Upper lobe of right lung (tissue), 1 donor: ENCODE measurements around the gene ANKMY1. TPM values are rescaled to one million over a fixed set of nuclear protein-coding genes. Genes with fewer than 3 reads are reported as not detected.

ENCODE experiments used
- ATAC-seq: fragments of 200-7000 bp; cut with Tn5 transposase; one replicate; pipeline ENCODE4 v1.9.1; 2020; ENCODE audit warnings: mild to moderate bottlenecking, moderate library complexity
- DNase-seq: peaks from one replicate; pipeline ENCODE4 v3.0.0-alpha.2; 2020
- H3K27ac ChIP-seq: fragments of 200-600 bp; one replicate; pipeline ENCODE4 v1.8.0; 2022
- H3K27me3 ChIP-seq: fragments of 200-600 bp; one replicate; pipeline ENCODE4 v1.8.0; 2022; ENCODE audit warnings: mild to moderate bottlenecking
- H3K36me3 ChIP-seq: fragments of 200-600 bp; one replicate; pipeline ENCODE4 v1.8.0; 2022
- H3K4me1 ChIP-seq: fragments of 200-600 bp; one replicate; pipeline ENCODE4 v1.8.0; 2022
- H3K4me3 ChIP-seq: fragments of 200-600 bp; one replicate; pipeline ENCODE4 v1.8.0; 2022; ENCODE audit warnings: mild to moderate bottlenecking
- H3K9me3 ChIP-seq: fragments of 200-600 bp; one replicate; pipeline ENCODE4 v1.8.0; 2022
- intact Hi-C: fragments of 100-400 bp; cut with DNase I; formaldehyde crosslinking; loops from one replicate; pipeline ENCODE4 v1.11.0; 2022
- total RNA-seq: library from RNA; stranded (reverse); fragmentation: NEBNext Ultra II Directional; extraction: Animal tissue kit (Norgen Biotek cat#: 25700); gene quantifications from one replicate; pipeline ENCODE4 v1.2.1, GENCODE V29; 2021
- TF ChIP-seq, protein P1 (sequence below): fragments of 200-600 bp; IDR thresholded peaks from one replicate; pipeline ENCODE4 v1.8.0; 2022; ENCODE audit warnings: antibody characterized with exemption
- donor health status: DM: no; HTN: yes; CAD: no; lungs with severe emphysema.

Gene ANKMY1
- total RNA-seq, 1 donor from 2014 or later: 19.3 TPM

DNA sequence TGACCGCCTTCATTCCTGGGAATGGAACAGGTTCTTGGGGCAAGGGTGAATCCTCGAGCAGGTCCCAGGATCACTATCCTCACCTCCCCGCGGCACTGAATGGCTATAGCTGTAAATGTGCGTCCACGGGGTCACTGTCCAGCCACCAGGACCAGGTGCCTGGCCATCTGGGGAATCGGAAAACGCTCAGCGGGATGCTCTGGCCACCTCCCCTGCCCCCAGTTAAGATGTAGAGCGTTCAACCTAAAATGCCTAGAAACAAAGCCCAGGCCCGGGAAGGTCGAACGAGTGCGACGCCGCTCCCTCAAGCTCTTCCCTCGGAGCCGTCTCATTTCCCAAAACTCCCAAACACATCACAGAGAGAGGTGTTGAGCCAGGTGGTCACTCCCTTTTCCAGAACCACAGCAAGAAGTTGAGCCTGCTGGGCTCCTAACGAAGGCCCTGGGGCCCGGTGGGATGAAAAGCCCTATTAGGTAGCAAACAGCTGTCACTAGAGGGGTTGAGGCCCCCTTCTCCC, 28.0 kb upstream of the ANKMY1 start:
- TF ChIP-seq, protein P1, sequence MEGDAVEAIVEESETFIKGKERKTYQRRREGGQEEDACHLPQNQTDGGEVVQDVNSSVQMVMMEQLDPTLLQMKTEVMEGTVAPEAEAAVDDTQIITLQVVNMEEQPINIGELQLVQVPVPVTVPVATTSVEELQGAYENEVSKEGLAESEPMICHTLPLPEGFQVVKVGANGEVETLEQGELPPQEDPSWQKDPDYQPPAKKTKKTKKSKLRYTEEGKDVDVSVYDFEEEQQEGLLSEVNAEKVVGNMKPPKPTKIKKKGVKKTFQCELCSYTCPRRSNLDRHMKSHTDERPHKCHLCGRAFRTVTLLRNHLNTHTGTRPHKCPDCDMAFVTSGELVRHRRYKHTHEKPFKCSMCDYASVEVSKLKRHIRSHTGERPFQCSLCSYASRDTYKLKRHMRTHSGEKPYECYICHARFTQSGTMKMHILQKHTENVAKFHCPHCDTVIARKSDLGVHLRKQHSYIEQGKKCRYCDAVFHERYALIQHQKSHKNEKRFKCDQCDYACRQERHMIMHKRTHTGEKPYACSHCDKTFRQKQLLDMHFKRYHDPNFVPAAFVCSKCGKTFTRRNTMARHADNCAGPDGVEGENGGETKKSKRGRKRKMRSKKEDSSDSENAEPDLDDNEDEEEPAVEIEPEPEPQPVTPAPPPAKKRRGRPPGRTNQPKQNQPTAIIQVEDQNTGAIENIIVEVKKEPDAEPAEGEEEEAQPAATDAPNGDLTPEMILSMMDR: no peak
- H3K9me3 ChIP-seq: no peaks in the 10 kb centered on the region
- ATAC-seq (no peak), DNase-seq (peak; percentile 48)
- H3K4me3 ChIP-seq: peak overlapping the region; percentile 72
- intact Hi-C loops: no loop called here
- peaks cover 11% of the 10 kb centered on the region for H3K36me3 ChIP-seq
- no peaks in the 10 kb centered on the region for H3K27me3 ChIP-seq
- peak overlapping the region; percentile 94 for H3K27ac ChIP-seq
- peaks cover 31% of the 10 kb centered on the region for H3K4me1 ChIP-seq

DNA sequence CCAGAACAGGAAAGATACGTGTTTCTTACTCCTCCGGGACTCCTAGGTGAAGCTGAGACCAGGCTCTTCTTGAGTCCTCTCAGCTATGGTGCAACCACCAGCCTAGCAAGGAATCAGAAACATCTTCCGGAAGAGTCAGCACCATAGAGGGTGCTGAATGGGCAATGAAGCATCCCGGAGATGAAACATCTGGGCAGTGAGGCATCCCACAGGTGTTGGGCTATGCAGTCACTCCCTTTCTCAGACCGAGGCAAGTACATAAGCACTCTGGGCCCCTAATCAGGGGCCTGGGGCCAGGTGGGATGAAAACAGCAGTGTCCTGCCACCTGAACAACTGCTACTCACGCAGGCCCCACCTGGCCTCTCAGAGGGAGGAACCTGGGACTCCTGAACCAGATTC, 27.3 kb upstream of the ANKMY1 start:
- peak; percentile 26 for DNase-seq
- Histone ChIP-seq H3K4me3 (peak overlapping the region; percentile 72), H3K27me3 (no peaks in the 10 kb centered on the region), H3K4me1 (peaks cover 38% of the 10 kb centered on the region), H3K36me3 (peaks cover 6% of the 10 kb centered on the region), H3K9me3 (no peaks in the 10 kb centered on the region), H3K27ac (peak overlapping the region; percentile 94)
- no peak for ATAC-seq
- TF ChIP-seq, protein P1: no peak
- intact Hi-C loops: no loop called here

DNA sequence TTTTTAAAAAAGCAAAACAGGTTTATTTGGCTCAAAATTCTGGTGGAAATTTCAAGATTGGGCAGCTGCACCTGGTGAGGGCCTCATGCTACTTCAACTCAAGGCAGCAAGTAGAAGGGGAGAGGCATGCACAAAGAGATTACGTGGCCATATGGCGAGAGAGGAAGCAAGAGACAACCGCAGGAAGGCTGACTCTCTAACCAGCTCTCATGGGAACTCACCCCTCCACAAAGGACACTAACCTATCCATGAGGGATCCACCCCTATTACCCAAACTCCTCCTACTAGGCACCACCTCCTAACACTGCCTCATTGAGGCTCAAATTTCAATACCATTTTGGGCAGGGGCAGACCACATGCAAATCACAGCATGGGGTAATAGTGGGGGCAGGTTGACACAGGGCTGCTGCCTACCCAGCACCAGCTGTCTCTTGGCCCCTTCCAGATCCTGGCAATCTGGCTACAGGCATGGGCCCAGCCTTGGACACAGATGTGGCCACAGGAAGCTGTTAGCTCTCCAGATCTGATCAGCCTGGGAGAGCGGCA, 26.8 kb upstream of the ANKMY1 start:
- H3K9me3 ChIP-seq: no peaks in the 10 kb centered on the region
- TF ChIP-seq, protein P1: no peak
- peaks cover 43% of the 10 kb centered on the region for H3K4me1 ChIP-seq
- H3K27ac ChIP-seq: no peak overlapping the region
- H3K4me3 ChIP-seq: no peak overlapping the region
- intact Hi-C loops: no loop called here
- DNase-seq (peak; percentile 46), ATAC-seq (no peak)
- H3K27me3 ChIP-seq: no peaks in the 10 kb centered on the region
- peaks cover 1% of the 10 kb centered on the region for H3K36me3 ChIP-seq

DNA sequence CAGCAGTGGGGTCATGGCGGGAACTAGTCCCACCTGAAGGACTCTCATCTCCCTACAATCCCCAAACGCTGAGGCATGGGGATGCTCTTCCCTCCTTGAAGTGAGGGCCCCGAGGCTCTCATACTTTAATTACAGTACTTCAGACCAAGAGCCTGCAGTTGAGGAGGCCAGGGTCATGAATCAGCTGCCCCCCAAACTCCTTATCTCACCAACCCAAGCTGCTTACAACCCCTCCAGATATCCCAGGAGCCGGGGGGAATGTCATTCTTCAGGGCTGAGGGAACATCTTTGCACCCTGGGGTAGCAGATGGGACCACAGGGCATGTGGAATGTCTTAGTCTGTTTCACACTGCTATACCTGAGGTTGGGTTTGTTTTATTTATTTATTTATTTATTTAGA, 26.0 kb upstream of the ANKMY1 start:
- Histone ChIP-seq H3K4me1 (peaks cover 51% of the 10 kb centered on the region), H3K4me3 (no peak overlapping the region), H3K9me3 (no peaks in the 10 kb centered on the region), H3K27ac (no peak overlapping the region), H3K36me3 (no peaks in the 10 kb centered on the region), H3K27me3 (no peaks in the 10 kb centered on the region)
- TF ChIP-seq, protein P1: no peak
- intact Hi-C loops: no loop called here
- DNase-seq (no peak), ATAC-seq (no peak)

DNA sequence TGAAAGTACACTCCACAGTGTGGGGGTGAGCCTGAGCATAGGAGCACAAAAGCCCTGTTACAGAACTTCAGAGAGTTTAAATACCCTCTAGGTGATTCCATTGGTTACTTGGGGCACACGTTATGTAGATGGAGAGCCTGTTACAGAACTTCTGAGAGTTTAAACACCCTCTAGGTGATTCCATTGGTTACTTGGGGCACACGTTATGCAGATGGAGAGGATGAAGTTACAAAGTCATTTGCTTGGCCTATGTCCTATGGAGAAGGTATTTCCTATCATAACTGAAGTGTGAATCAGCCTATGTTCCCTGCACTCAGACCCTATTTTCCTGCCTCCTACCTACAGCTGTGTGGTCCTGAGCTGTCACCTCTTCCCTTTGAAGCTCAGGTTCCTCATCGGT, 25.0 kb upstream of the ANKMY1 start:
- peaks cover 5% of the 10 kb centered on the region for H3K36me3 ChIP-seq
- H3K27me3 ChIP-seq: no peaks in the 10 kb centered on the region
- H3K9me3 ChIP-seq: no peaks in the 10 kb centered on the region
- DNase-seq (no peak), ATAC-seq (no peak)
- peaks cover 47% of the 10 kb centered on the region for H3K4me1 ChIP-seq
- intact Hi-C loops: no loop called here
- no peak overlapping the region for H3K27ac ChIP-seq
- TF ChIP-seq, protein P1: no peak
- H3K4me3 ChIP-seq: no peak overlapping the region

DNA sequence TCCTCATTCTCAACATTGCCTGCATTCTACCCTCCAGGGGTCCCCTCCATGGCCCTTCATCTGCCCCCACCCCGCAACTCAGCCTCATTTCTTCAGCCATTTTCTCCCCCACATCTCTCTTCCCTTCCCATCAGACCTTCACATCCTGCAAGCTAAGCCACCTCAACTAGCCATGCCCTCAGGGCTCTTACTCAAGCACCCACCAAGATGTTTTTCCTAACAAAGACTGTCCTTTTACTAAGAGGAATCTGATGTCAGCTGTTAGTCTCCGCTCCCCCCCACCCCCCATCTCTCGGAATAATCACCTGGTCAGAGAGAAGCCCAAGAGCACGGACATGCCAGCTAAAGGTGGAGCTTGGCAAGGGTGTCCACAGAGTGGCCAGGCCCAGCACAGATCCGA, 24.0 kb upstream of the ANKMY1 start:
- intact Hi-C loops: no loop called here
- no peak for DNase-seq
- Histone ChIP-seq H3K27me3 (no peaks in the 10 kb centered on the region), H3K27ac (no peak overlapping the region), H3K4me1 (peaks cover 40% of the 10 kb centered on the region), H3K36me3 (peaks cover 15% of the 10 kb centered on the region), H3K4me3 (no peak overlapping the region), H3K9me3 (no peaks in the 10 kb centered on the region)
- TF ChIP-seq, protein P1: no peak
- ATAC-seq: no peak
